HG03442 (cell line): ENCODE results near the gene PXMP4.

Experiments
- ATAC-seq: cut with Tn5 transposase; IDR thresholded peaks from one replicate; pipeline ENCODE4 v1.9.1; 2021; ENCODE audit warnings: mild to moderate bottlenecking, moderate library complexity; ENCODE audit not compliant: unreplicated experiment

PXMP4 gene

DNA sequence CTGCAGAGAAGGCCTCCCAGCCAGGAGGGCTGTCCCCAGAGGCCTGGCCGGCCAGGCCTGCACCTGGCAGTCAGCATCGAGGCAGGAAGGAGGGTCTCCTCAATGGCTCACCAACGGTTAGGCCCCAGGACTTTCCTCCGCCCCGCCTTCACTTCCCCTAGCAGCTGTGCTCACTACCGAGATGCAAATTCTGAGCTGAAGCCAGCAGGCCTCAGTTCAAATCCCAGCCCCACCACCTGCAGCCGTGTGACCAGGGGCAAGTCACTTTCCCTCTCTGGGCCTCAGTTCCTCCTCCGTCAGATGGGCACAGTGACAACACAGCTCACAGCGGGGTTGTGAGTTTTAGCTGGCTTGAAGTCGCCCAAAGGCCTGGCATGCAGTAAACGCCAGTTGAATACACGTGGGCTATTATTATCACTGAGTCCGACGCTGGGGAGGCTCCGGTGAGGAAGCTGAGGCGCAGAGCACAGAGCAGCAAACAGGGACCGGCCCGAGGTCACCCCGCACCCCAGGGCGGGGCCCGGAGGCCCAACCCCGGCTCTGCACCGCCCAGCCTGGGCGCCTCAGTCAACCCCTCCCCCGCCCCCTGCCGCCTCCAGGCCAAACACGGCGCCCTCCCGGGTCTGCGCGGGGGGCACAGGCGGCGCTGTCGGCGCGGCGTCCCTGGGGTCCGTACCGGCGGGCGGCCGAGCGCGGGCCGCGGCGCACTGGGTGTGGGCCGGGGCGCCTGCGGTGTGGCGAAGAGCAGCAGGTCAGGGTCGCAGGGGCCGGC is 34.6 kb downstream of the PXMP4 start:
- ATAC-seq, result peak; percentile 29

- ATAC-seq, result no peak
Observed at GRCh38 chr20:33684533-33685327, 35.4 kb downstream of the PXMP4 start.

- ATAC-seq, result no peak
Observed at GRCh38 chr20:33681728-33682353, 38.3 kb downstream of the PXMP4 start.

GRCh38 chr20:33681288-33681687 is 38.8 kb downstream of the PXMP4 start:
- no peak for ATAC-seq

DNA sequence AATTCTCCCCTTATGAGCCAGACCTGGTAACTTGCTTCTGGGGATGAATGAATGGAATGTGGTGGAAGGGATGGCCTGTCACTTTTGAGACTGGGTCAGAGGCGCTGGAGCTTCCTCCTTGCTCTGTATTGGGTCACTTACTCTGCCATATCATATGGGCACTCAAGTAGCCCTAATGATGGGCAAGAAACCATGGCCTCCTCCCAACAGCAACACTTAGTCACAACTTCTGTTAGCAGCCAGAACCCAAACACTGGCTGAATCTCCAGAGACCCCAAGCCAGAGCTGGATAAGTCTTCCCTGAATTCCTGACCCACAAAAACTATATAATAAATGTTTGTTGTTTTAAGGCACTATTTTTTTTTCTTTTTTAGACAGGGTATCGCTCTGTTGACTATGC is 39.4 kb downstream of the PXMP4 start:
- no peak for ATAC-seq

- no peak for ATAC-seq
Observed at GRCh38 chr20:33679758-33680485, 40.2 kb downstream of the PXMP4 start.

DNA sequence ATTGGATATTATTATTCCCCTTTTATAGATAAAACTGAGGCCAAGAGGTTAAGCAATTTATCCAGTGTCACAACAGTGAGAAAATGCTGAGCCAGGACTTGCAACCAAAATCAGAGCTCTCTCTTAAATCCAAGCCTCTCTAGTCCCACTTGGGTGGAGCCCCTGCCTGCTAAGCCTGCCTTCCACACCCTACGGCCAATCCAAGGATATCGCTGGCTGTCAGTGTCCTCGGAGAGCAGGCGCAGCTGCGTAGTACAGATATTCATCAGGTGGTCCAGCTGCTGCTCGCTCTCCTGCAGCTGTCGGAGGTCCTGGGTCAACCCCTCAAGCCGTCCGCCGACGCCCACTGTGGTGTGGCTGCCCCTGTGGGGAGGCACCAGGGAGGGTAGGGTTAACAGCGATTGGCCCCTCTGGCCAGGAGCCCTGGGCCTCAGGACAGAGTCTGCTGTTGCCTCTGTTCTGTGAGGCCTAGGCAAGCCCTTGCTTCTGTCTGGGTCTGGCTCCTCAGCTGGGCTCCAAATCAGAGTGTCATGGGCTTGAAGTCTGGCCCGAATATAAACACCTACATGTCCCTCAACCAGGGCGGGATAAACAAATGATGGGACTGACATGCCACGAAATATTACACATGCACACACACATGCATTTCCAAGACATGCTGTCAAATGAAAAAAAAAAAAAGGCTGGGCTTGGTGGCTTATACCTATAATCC is 42.0 kb downstream of the PXMP4 start:
- no peak for ATAC-seq

DNA sequence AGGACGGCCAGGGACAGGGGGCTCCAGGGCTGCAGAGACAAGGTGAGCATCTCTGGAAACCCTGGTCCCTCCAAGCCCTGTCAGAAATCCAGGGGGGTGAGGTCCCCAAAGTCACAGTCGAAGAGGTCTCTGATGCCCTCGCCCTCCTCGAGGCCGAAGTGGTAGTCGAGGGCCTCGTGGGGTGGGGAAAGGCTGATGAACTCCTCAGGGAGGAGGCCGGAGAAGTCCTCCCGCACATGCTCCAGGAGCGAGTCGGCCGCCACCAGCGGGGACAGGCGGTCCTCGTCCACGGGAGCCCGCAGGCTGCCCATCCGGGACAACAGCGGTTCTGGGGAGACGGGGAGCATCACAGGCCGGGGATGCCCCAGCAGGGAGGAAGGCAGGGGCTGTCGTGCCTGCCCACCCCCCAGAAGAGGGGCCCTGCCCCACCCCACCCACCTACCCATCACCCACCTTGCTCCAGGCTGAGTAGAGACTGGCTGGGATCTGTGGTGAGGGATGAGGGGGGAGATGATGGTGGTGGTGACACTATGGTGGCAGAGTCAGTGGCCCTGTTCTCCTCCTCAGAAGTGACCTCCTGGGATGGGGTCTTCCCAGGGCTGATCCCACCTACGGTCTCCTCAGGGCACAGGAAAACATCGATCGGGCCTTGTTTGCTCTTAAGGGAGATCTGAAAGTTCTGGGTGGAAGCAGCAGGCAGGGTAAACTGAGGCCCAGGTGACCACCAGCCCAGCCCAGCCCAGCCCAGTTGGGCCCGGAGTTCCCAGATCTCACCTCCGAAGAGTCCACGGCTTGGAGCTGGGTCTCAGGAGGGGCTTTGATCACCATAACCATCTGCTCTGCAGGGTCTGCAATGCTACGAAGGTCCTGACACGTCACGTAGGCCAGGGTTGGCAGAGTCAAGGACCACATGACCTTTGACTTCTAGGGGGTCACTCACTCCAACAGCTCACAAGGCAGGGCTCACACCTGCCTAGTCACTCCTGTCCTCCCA is 43.2 kb downstream of the PXMP4 start:
- ATAC-seq, result no peak

GRCh38 chr20:33676121-33676520 is 44.0 kb downstream of the PXMP4 start:
- no peak for ATAC-seq

DNA sequence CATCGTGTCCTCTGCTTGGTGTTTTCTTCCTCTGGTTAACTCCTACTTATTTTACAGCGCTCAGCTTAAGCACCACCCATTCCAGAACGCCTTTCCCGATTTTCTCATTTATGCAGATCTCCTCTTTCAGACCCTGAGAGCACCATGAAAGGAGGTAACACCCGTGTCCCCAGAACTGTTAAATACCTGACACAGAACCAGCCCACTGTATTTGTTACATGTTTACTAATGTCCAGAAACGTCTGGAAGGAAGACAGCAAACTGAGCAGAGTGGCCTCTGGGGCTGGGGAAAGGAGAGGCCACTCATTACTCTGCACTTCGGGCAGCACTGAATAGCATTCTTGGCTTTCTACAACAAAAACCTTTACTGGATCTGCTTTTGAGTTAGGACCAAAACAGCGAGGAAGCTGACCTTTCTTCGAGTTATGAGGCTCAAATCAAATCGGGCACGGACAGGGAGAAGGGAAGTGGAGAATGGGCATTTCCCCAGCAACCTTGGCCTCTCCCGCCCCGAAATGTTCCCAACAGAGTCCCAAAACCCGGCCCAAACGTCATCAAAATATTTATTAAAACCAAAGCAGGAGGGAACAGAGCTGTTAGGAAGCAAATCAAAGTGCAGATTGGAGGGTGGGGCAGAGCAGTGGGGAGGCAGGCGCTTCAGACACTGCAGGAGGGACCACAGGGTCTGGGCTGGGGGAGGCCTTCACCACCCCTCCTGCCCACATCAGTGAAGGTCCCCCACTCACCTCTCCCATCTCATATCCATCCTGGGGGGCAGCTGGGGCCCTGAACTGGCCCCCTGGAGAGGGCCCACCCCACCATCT is 44.8 kb downstream of the PXMP4 start:
- no peak for ATAC-seq

GRCh38 chr20:33674294-33675135 is 45.6 kb downstream of the PXMP4 start, which contains the start of gene NECAB3:
Gene NECAB3, minus strand, starts transcription at chr20:33674428. Its CDS starts 76 bp downstream, at chr20:33674352.
- peak; percentile 57 for ATAC-seq

DNA sequence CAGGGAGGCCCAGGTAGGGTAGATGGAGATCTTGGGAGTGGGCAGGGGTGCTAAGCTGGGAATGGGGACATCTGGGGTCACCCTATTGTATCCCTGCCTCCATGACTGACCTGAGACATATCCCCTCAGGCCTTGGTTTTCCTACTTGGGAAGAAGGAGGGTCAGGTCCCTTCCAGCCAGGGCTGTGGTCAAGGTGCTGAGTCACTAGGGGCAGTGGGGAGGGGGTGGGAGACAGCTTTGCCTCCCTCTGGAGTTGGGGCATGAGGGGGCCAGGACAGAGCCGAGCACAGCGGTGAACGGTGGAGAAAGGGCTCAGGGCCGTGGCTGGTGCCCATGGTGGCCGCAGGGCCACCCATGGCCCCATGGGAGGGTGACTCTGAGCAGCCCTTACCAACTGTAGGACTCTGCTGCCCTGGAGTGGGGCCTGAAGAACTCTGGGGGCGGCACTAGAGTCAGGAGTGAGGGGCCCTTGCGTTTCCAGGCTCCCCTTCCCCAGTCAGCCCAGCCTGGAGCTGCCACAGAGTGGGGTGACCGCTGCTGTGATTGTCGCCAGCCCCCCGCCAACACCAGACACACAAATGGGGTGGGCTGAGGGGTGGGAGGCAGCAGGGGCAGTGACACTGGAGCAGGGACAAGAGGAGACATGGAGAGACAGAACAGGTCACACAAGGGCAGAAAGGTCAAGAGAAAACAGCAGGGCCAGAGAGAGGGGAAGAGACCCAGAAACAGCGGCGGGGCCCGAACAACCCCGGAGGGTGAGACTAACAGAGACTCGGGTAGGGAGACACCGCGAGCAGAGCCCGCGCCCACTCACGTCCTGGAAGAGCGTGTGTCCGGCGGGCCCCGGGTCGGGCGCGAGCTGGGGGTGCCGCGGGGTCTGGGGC is 46.5 kb downstream of the PXMP4 start:
- no peak for ATAC-seq

GRCh38 chr20:33673114-33673409 is 47.0 kb downstream of the PXMP4 start:
- ATAC-seq, result no peak

GRCh38 chr20:33672426-33673113 is 47.5 kb downstream of the PXMP4 start:
- no peak for ATAC-seq

GRCh38 chr20:33671573-33672288 is 48.4 kb downstream of the PXMP4 start:
- no peak for ATAC-seq
